Measurements from ENCODE around the gene PRSS23.

Gene PRSS23

DNA sequence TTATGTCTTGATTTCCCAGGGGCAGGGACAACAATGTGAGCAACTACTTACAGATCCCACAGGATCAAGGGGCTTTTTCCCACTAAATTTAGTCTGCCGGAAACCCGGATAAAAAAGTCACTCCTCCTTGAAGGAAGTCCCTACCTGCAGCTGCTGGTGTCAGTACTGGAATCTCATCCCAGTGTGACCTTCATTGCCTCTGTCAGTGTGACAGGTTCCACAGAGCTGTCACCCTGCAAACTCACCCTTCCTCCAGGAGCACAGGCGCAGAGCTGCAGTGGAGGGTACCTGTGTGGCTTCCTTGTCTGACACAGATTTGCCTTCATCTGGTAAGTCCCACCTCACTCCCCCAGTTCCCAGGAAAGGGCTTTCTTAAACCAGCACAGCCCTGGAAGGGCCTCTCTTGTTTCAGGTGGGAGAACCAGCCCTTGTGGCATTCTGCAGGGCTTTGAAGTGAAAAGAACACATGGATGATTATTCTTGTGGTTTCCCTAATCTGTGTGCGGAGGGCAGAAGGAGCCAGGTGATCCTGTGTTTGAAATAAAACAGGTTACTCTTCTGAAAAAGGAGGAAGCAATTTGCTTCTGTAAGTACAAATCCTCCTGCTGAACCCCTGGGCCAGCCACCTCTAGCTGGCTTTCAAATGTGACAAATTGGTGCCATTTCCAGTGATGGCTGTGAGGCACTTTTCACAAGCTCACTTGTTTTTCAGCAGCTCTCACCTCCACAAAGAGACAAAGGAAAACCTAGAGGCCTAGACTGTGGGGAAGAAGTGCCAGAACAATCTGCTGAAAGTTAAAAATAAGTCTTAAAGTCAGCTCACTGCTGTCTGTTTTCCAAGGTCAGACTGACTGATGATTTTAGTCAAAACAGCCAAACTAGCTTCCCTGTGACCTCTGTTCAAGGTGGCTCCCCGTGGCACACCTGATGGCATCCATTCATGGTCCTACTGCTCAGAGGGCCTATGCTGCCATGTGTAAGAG lies 9.2 kb upstream of the PRSS23 start:
- DNase-seq, result no peak

DNA sequence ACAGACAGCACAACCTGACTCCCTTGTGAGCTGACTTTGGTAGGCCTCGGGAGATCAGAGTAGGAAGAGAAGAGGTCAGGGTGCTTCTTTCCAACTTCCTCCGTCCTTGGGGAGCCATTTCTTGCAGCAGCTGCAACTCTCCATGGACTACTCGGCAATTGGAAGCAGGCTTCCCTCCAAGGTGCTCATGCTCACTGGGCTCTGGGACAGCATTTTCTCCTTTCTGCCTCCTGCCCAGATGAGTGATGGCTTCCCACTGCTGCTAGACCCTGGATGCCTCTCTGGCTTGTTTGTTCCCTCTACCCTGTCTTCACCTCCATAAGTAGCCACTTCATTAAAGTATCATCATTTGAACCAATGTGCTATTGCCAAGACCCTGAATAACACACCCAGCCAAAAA lies 8.2 kb upstream of the PRSS23 start:
- DNase-seq, result no peak

DNA sequence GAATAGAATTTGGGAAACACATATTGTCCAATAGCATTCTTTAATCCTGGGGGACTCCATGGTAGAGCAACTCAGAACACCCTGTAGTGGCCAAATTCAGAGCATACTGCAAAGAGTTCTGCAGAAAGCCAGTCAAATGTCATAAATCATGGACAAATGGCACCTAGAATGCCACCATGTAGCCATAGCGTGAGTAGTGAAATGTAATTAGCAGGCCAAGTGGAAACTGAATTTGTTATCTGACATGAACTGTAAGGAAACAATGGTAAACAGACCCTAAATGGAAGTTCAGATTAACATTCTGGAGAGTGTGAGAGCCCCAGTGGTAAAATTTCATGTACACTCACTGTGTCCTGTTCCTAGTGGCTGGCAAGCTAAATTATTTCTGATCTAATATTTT lies 7.0 kb upstream of the PRSS23 start:
- DNase-seq, result no peak

DNA sequence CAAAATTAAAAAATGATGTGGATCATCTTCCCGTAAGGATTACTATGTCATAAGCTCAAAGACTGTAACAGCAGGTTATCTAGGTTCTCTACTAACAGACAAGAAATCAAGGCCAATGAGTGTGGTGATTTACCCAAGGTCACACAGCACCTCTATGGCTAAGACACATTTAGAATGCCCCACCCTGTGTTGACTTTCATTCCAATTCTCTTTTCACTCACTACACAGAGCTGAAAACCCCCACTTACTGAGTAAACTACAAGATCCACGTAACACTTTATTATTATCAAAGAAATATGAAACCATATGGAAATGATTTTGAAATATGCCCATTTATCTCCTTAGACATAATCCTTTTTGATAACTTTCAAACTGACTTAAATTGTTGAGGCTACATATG lies 4.8 kb upstream of the PRSS23 start:
- DNase-seq, result no peak

DNA sequence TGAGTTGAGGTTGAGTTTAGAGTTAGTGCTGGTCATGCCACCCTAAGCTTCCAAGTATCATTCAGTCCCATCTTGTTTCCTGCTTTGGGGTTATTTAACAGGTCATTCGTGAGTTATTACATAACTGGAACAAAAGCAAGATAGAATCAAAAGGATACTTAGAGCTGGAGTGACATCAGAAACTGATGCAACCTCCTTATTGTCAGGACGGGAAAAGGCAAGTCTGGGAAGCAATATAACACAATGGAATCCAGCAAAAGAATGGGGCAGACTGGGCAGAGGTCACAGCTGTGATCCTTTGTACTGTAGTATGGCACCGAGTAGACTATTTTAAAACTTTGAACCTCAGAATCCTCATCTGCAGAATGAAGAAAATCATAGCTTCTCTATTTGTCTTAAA lies 4.4 kb upstream of the PRSS23 start:
- no peak for DNase-seq

DNA sequence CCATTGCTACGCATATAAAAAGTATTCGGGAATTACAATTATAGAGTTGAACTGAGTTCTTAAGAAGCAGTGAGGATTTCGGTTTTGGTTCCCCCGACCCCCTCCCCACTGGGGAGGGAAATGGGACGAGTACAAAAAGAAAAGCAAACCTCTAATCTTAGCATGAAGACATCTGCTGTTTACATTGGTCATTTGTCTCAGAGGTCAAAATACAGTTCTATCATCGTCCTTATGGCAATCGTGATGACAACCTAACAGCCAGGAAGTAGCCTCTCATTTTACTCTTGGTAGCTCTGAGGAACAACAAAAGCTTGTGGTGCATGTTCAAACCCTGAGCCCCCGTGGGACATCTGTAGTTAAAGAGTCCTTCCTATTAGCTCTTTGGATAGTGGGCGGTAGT lies 3.2 kb upstream of the PRSS23 start:
- DNase-seq, result no peak

DNA sequence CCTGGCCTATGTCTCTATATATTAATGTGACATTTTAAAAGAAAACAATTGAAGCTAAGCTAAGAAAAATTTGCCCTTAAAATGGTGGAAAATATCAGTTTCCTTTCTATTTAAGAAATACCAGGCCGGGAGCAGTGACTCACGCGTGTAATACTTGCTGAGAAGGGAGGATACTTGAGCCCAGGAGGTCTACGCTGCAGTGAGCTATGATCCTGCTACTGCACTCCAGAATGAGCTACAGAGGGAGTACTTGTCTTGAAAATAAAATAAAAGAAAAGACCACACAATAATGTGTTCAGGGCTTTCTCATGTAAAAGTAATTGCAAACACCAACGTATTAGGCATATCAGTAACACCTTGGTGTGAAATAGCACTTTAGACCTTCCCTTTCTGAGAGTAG lies 1.4 kb upstream of the PRSS23 start:
- DNase-seq, result no peak

DNA sequence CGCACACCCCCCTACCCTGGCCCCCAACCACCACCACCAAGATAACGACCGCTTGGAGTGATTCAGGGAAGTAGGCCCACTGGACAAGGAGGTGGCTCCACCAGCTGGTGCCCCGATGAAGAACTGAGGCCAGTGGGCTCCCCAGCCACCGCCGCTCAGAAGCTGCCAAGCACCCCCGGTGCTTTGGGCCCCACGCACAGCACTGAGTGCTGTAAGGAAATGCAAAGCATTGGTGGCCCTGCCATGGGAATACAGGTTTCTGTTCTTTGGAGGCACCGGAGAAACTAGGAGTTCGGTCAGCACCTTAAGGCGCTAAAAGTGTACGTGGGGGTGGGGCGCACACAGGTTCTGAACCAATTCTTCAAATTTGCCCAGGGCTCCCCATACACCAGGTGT lies 664 bp upstream of the PRSS23 start:
- DNase-seq, result no peak

DNA sequence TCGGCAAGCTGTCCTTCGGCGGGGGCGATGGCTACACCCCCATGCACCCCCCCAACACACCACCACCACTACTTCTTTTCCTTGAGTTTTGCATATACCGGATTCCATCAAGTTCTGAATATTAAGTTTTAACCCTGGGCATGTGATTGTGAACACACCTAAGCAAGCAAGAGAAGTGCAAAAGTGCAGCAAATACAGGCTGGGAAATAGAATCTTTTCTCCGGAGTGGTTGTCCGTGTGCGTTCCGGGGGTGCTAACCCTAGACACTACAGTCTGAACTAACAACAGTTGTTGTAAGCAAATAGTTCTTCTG lies 574 bp downstream of the PRSS23 start:
- no peak for DNase-seq

DNA sequence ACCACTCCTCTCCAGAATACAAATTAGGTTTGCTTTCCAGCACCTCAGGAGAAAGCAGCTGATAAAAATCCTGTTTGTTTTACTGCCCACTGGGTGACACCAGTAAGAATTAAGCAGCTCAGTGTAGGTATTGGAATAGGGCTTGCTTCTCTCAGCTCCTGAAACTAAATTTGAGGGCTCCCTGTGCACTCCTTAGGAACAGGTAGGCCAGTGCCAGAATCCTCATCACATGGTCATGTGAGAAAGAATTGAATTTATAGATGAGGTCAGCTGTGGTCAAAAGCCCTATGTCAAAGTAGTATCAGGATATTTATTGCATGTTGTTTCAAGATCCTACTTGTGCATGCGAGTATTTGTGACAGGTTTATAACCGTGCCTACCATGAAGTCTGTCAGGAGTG lies 1.0 kb downstream of the PRSS23 start:
- DNase-seq, result no peak

DNA sequence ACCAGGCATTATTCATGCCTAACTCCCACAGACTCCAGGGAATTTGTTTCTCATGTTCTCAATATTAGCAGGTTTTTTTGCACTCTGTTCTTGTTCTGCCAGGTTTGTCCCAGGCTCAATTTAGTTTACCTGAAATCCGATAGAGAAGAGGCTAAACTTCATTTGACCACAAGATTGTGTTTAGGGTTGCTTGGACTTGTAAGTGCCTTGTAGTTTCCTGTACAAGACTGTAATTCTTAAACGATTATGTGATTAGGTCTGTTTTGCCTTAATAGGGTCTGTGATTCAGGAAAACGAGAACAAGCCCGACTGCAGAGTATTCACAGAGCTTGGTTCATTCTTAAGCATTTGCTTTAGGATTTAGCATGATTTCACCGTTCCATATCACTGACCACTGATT lies 1.8 kb downstream of the PRSS23 start:
- DNase-seq, result no peak

DNA sequence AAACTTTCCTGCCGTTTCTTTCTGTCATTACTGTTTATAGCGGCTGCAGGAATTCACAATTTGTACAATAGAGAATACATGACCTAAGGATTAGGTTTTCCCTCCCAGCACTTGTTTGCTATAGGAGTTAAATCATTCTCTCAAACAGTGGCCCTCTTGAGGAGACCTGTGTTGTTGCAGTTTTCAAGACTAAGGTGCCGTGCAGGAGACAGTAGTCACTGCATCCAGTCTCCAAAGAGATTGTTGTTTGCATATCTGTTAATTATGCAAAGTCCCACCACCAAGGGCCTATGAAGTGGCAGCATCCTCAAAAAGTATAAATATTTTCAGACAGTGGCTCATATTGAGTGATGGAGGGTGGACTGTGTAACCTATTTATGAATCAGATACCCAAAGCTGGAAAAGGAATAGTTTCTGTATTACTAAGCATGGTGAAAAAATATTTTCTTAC lies 2.3 kb downstream of the PRSS23 start:
- peak in 1 of 2 donors; percentile 23 for DNase-seq

DNA sequence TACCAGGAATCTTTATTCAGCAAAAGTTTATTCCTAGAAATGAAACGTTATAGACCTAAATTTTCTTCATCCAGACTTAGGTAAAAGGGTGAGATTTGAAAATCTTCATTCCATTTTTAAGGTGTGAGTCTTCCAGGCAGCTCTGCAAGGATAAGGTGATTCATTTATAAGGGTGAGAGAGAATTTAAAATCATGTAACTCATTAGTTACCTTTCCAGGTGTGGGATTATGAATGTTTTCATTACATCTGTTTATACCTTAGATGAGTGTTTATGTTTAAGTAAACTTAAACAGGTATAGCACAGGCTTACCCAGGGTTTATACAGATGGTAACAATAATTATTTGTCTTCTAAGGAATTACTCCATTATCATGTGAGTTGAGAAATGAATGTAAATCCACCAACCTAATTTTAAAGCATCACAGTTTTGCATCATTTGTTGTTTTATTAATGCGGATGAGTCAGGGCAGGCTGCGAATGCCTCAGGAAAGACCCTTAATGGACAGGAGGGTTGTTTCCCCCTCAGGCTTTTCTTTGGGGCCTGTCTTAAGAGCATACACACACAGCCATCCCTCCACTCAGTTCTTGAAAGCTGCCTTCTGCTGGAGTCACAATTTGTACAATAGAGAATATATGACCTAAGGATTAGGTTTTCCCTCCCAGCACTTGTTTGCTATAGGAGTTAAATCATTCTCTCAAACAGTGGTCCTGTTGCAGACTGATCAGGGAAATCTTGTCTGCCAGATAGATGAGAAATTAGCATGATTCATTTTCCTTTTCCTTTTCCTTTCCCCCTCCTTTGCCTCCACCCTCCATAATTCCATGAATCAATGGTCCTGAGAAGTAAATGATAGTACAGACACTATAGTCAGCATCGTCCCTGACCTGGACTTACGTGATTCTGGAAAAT lies 3.0 kb downstream of the PRSS23 start:
- no peak for DNase-seq

DNA sequence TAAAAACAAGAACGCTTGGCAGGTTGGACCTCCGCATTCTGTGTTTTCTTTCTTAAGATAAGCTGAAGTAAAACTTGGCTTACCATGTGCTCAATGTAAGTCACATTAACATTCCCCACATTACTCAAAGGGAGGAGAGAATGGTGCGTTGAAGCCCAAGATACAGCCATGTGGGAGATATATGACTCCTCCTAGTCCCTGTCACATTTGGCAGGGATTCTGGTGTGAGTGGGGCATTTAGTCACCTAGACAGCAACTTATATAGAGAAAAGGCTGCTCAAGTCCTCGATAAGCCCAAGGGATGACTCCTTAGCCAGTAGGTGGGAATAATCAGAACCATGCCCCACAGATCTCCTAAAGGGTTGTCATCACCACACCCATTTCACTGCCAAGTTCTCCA lies 4.6 kb downstream of the PRSS23 start:
- no peak for DNase-seq

DNA sequence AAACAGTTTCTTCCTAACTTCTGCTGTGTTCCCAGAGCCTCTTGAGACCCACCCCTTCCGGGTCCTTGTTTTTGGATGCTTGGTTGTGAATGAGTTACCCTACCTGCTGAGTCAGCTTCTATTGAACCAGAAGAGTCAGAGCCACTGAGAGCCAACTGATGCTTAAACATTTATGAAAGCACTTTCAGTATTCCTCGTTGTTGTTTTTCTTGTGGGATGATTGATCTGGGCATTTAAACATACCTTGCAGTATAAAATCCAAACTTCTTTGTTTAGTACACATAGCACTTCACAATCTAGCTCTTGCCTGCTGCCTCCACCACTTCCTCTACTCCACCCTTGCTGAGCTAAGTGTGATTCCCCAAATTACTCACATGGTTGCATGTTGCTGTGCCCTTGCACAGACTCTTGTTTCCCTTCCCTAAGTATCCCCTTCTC lies 5.5 kb downstream of the PRSS23 start:
- peak in 1 of 2 donors; percentile 39 for DNase-seq

DNA sequence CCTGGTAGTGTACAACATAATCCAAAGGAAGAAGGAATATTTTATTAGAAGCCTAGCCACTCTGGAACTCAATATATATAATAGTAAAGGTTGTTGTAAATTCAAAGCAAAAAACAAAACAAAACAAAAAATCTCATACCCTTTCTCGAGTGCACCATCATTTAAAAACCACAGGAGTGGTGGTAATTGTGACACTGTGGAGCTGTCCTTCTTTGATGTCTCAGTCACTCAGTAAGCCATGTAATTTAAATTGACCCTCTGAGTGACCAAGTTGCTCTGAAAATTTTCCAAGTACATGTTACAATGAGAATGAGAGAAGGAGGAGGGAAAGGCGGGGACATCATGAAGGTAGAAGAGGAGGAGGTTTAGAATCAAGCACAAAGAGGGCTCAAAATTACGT lies 6.6 kb downstream of the PRSS23 start:
- DNase-seq, result no peak

DNA sequence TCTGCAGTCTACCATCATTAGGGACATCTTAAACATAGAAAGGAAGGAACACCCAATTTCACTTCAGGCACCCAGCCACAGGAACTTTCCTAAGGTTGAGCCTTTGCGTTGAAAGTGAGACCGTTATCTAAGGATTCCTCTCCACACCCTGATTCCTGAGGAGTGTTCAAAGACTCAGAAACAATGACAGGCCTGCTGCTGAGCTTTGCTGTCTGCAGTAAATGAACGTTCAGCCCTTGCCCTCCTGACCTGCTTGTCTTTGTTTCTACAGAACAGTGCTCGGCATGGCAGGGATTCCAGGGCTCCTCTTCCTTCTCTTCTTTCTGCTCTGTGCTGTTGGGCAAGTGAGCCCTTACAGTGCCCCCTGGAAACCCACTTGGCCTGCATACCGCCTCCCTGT lies 7.0 kb downstream of the PRSS23 start:
- no peak for DNase-seq

DNA sequence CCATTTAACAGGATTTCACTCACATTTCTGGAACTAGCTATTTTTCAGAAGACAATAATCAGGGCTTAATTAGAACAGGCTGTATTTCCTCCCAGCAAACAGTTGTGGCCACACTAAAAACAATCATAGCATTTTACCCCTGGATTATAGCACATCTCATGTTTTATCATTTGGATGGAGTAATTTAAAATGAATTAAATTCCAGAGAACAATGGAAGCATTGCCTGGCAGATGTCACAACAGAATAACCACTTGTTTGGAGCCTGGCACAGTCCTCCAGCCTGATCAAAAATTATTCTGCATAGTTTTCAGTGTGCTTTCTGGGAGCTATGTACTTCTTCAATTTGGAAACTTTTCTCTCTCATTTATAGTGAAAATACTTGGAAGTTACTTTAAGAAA lies 9.2 kb downstream of the PRSS23 start:
- no peak for DNase-seq

DNA sequence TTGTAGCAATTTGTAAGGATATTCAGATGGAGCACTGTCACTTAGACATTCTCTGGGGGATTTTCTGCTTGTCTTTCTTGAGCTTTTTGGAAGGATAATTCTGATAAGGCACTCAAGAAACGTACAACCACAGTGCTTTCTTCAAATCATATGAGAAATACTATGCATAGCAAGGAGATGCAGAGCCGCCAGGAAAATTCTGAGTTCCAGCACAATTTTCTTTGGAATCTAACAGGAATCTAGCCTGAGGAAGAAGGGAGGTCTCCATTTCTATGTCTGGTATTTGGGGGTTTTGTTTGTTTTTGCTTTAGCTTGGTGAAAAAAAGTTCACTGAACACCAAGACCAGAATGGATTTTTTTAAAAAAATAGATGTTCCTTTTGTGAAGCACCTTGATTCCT lies 9.9 kb downstream of the PRSS23 start:
- no peak for DNase-seq

DNA sequence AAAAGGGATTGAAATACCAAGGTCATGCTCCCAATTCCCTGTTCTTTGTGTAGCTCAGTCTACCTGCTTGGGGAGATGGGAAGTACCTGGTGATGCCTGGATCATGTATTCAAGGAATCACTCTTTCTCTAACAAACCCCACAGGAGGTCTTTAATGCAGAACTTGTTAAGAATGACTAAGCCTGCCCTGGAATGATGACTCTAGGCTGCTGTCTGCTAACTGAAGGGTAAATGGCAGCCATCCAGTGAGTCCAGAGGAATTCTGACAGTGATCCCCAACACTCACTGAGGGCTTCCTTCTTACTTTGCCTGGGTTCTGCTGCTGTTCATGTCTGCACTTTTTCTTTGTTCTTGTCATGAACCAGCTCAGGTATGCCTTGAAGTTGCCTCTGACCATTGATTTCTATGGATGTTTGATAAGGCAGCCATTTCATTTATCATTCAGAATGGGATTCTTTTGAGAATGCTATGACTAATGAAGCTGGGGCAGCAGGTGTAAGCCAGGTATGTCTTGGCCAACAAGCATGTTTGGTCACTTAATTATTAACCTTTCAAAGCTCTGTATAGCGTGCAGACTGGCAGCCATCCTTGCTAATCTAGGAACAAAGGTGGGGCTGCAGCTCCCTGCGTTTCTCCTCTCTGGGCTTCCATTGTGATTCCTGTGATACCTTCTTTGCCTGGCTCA lies 11.4 kb downstream of the PRSS23 start:
- no peak for DNase-seq

DNA sequence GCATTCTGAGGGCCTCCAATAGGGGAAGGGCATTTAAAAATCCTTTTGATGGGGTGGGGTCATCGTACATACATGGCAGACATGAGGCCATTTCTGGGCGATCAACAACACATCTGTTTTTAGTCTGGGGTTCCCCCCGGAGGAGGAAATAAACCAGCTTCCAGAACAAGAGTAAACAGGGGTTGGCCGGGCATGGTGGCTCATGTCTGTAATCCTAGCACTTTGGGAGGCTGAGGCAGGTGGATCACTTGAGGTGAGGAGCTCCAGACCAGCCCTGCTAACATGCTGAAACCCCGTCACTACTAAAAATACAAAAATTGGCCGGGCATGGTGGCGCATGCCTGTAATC lies 12.0 kb downstream of the PRSS23 start:
- DNase-seq, result no peak

DNA sequence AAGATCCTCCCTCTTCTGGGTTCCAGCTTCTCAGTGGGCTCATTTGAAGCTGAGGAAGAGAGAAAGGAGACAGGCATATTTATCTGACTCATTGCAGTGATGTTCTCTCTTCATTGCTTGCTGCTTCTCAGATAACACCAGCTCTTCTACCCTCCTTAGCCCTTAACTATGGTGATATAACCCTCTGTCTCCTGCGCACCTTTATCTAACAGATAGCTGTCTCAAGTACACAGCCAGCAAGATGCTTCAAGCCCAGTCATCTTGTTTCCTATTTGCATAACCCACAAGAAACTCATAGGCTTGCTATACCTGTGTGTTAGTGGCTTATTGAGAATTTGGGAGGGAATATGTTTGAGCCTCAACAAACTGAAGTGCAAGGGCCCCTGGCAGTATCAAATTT lies 12.6 kb downstream of the PRSS23 start:
- DNase-seq, result no peak

DNA sequence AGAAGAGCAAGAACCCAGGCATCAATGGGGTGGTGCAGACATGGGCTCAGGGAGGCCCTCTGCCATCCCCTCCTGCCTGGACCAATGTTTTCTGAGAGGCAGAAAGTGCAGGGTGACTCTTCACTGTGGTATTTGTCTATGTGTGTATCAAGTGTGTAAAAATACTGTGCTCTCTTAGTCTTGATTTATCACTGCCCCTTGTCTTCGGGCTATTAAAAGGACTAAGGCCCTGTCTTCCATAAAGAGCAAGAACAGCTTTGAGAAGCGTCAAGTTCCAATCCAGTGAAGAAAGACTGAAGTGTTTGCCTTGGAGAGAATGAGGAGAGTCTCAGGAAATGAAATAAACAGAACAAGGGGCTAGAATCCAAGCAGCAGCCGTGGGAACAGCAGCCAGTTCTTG lies 14.4 kb downstream of the PRSS23 start:
- DNase-seq, result no peak

DNA sequence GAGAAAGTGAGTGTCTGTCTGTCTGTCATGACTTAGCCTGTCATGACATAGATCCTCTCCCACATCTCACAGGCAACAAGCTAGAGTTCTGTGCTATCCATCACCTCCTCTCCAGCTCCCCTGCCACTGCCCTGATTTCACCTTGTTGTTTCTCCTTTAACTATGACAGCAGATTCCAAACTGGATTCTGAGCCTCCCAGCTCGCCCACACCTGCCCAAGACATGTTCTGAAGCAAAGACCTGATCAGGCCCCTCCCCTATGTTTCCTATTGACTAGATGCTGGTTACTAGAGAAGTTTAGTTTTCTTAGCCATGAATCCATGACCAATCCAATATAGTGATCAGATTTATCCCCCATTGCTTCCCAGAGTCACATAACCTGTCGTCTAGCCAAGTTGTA lies 15.4 kb downstream of the PRSS23 start:
- no peak for DNase-seq
